H9 (cell line): ENCODE results near the gene CX3CR1. TPM values are rescaled to one million over a fixed set of nuclear protein-coding genes. Genes with fewer than 3 reads are reported as not detected.

Experiments used
- DNase-seq: peaks from one replicate; pipeline ENCODE4 v3.0.0-alpha.2; 2017
- H2AFZ ChIP-seq: one replicate; pipeline ENCODE4 v1.6.1; 2013; ENCODE audit warnings: mild to moderate bottlenecking, low read length, control low read depth, moderate library complexity
- H2AK5ac ChIP-seq: 2 replicates; pipeline ENCODE4 v1.6.1; 2013; ENCODE audit warnings: low read length, control low read depth, mixed read lengths; ENCODE audit not compliant: insufficient read length
- H2BK120ac ChIP-seq: one replicate; pipeline ENCODE4 v1.6.1; 2013; ENCODE audit warnings: low read depth, mild to moderate bottlenecking, low read length, control low read depth, inconsistent platforms; ENCODE audit not compliant: poor library complexity, severe bottlenecking
- H2BK12ac ChIP-seq: 2 replicates; pipeline ENCODE4 v1.6.1; 2013; ENCODE audit warnings: low read length, control low read depth, mixed read lengths, low read depth; ENCODE audit not compliant: insufficient read length
- H2BK15ac ChIP-seq: 2 replicates; pipeline ENCODE4 v1.6.1; 2013; ENCODE audit warnings: low read depth, low read length, control low read depth
- H2BK20ac ChIP-seq: one replicate; pipeline ENCODE4 v1.6.1; 2013; ENCODE audit warnings: low read depth, mild to moderate bottlenecking, low read length, control low read depth, inconsistent platforms; ENCODE audit not compliant: poor library complexity, severe bottlenecking
- H2BK5ac ChIP-seq: 2 replicates; pipeline ENCODE4 v1.6.1; 2013; ENCODE audit warnings: low read length, control low read depth, mixed read lengths; ENCODE audit not compliant: insufficient read length
- H3K14ac ChIP-seq: 2 replicates; pipeline ENCODE4 v1.6.1; 2013; ENCODE audit warnings: low read length, control low read depth; ENCODE audit not compliant: insufficient read depth
- H3K18ac ChIP-seq: 2 replicates; pipeline ENCODE4 v1.6.1; 2013; ENCODE audit warnings: low read depth, mild to moderate bottlenecking, mixed read lengths, low read length, control low read depth; ENCODE audit not compliant: insufficient read length
- H3K23ac ChIP-seq: 2 replicates; pipeline ENCODE4 v1.6.1; 2013; ENCODE audit warnings: low read length, control low read depth, mixed read lengths, low read depth; ENCODE audit not compliant: insufficient read length
- H3K23me2 ChIP-seq: 2 replicates; pipeline ENCODE4 v1.6.1; 2013; ENCODE audit warnings: low read depth, mild to moderate bottlenecking, mixed read lengths, low read length, control low read depth; ENCODE audit not compliant: insufficient read length, poor library complexity, severe bottlenecking
- H3K27ac ChIP-seq: 2 replicates; pipeline ENCODE4 v1.5.1; 2013; ENCODE audit warnings: low read length, control low read depth, mixed read lengths, low read depth; ENCODE audit not compliant: insufficient read length
- H3K27me3 ChIP-seq: 2 replicates; pipeline ENCODE4 v1.6.1; 2013; ENCODE audit warnings: low read length, control low read depth, inconsistent platforms; ENCODE audit not compliant: insufficient read depth
- H3K4ac ChIP-seq: 2 replicates; pipeline ENCODE4 v1.6.1; 2013; ENCODE audit warnings: low read depth, mild to moderate bottlenecking, control low read depth, inconsistent platforms, low read length, moderate library complexity
- H3K4me1 ChIP-seq: 2 replicates; pipeline ENCODE4 v1.6.1; 2013; ENCODE audit warnings: low read length, control low read depth, inconsistent platforms; ENCODE audit not compliant: insufficient read depth
- H3K4me2 ChIP-seq: 2 replicates; pipeline ENCODE4 v1.6.1; 2013; ENCODE audit warnings: low read length, control low read depth, mixed read lengths; ENCODE audit not compliant: insufficient read length, insufficient read depth
- H3K56ac ChIP-seq: 2 replicates; pipeline ENCODE4 v1.6.1; 2013; ENCODE audit warnings: low read depth, mild to moderate bottlenecking, mixed read lengths, low read length, control low read depth; ENCODE audit not compliant: insufficient read length
- H3K79me1 ChIP-seq: 2 replicates; pipeline ENCODE4 v1.6.1; 2013; ENCODE audit warnings: low read depth, mild to moderate bottlenecking, moderate library complexity, low read length, control low read depth, inconsistent platforms; ENCODE audit not compliant: insufficient read depth, poor library complexity, severe bottlenecking
- H3K79me2 ChIP-seq: 2 replicates; pipeline ENCODE4 v1.6.1; 2013; ENCODE audit warnings: low read length, control low read depth, inconsistent platforms; ENCODE audit not compliant: insufficient read depth
- H3K9ac ChIP-seq: 2 replicates; pipeline ENCODE4 v1.6.1; 2013; ENCODE audit warnings: low read length, control low read depth, mixed read lengths; ENCODE audit not compliant: insufficient read length; ENCODE audit errors: extremely low read depth
- H3K9me3 ChIP-seq: one replicate; pipeline ENCODE4 v1.6.1; 2013; ENCODE audit warnings: low read depth, low read length, inconsistent platforms; ENCODE audit not compliant: control insufficient read depth
- H3T11ph ChIP-seq: one replicate; pipeline ENCODE4 v1.6.1; 2013; ENCODE audit warnings: mild to moderate bottlenecking, low read length, control low read depth, inconsistent platforms
- H4K20me1 ChIP-seq: one replicate; pipeline ENCODE4 v1.6.1; 2013; ENCODE audit not compliant: control insufficient read depth, insufficient read length, insufficient read depth
- H4K5ac ChIP-seq: 2 replicates; pipeline ENCODE4 v1.6.1; 2013; ENCODE audit warnings: low read depth, mild to moderate bottlenecking, mixed read lengths, low read length, control low read depth; ENCODE audit not compliant: insufficient read length
- H4K8ac ChIP-seq: replicated peaks from 2 replicates; pipeline ENCODE4 v1.6.1; 2013; ENCODE audit warnings: low read length, control low read depth, mixed read lengths, low read depth; ENCODE audit not compliant: insufficient read length
- H4K91ac ChIP-seq: 2 replicates; pipeline ENCODE4 v1.6.1; 2013; ENCODE audit warnings: low read depth, mild to moderate bottlenecking, moderate library complexity, mixed read lengths, low read length, control low read depth; ENCODE audit not compliant: insufficient read length
- H3K27ac Mint-ChIP-seq, 3 experiments: 2 replicates in 2 of 3; 3 replicates in 1 of 3; pipeline ENCODE4 v1.8.0; 2020 to 2021; ENCODE audit warnings: mixed read lengths in 3 of 3, mild to moderate bottlenecking in 1 of 3, moderate library complexity in 1 of 3
- H3K27me3 Mint-ChIP-seq: 2 replicates; pipeline ENCODE4 v1.8.0; 2021; ENCODE audit warnings: low read depth, mild to moderate bottlenecking, moderate library complexity, mixed read lengths
- H3K36me3 Mint-ChIP-seq, 3 experiments: 2 replicates in 2 of 3; 3 replicates in 1 of 3; pipeline ENCODE4 v1.8.0; 2020 to 2021; ENCODE audit warnings: low read depth in 3 of 3, mixed read lengths in 3 of 3; ENCODE audit not compliant: insufficient read depth in 1 of 3
- H3K4me1 Mint-ChIP-seq, 2 experiments: 2 replicates each; pipeline ENCODE4 v1.8.0; 2020; ENCODE audit warnings: mixed read lengths in 2 of 2
- H3K4me3 Mint-ChIP-seq, 2 experiments: 2 replicates in 1 of 2; 3 replicates in 1 of 2; pipeline ENCODE4 v1.8.0; 2020 to 2021; ENCODE audit warnings: mild to moderate bottlenecking in 2 of 2, mixed read lengths in 2 of 2, moderate library complexity in 1 of 2
- H3K9me3 Mint-ChIP-seq, 2 experiments: 2 replicates in 1 of 2; 3 replicates in 1 of 2; pipeline ENCODE4 v1.8.0; 2020; ENCODE audit warnings: mild to moderate bottlenecking in 2 of 2, mixed read lengths in 2 of 2, moderate library complexity in 1 of 2
- total RNA-seq: library from RNA; stranded (reverse); gene quantifications from 2 replicates; pipeline ENCODE4 v1.2.1, GENCODE V29; 2021
- TF ChIP-seq, protein P1 (sequence below): fragments of 200-600 bp; sonication (generic); conservative IDR thresholded peaks from 3 replicates; pipeline ENCODE4 v1.8.0; 2021; ENCODE audit warnings: antibody characterized with exemption, mild to moderate bottlenecking

CX3CR1 gene
- total RNA-seq, 1 experiment from 2014 or later = not detected

DNA sequence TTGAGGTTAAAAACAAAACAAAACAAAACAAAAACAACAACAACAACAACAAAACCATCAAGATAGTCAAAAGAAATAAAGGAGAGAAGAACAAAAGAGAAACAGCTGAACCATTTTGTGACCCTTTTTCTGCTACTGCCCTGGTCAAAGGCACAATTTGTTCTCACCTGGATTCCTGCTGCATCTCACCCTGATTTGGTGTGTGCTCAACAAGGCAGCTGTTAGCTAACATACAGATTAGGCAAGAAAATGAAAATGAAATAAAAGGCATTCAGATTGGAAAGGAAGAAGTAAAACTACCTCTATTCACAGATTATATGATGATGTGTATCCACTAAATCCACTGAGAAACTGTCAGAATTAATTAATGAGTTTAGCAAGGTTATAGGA lies 58.7 kb downstream of the CX3CR1 start:
- Histone ChIP-seq H2BK120ac (no peak overlapping the region), H3K23ac (no peak overlapping the region), H2BK15ac (no peak overlapping the region), H3K4me2 (no peak overlapping the region), H2AFZ (no peak overlapping the region), H4K5ac (no peak overlapping the region), H3K9ac (no peak overlapping the region), H2BK5ac (no peak overlapping the region), H3K79me2 (no peaks in the 10 kb centered on the region), H3K4ac (no peak overlapping the region), H3K79me1 (no peaks in the 10 kb centered on the region), H3K9me3 (no peaks in the 10 kb centered on the region), H2BK12ac (no peak overlapping the region), H2AK5ac (no peak overlapping the region), H3K4me1 (no peaks in the 10 kb centered on the region), H3K23me2 (no peaks in the 10 kb centered on the region), H3K27me3 (no peaks in the 10 kb centered on the region), H4K91ac (no peak overlapping the region), H4K8ac (no peak overlapping the region), H2BK20ac (no peak overlapping the region), H3K27ac (no peak overlapping the region), H3K18ac (no peak overlapping the region), H3T11ph (no peak overlapping the region), H3K14ac (no peak overlapping the region), H4K20me1 (no peaks in the 10 kb centered on the region), H3K56ac (no peak overlapping the region)
- Mint-ChIP-seq H3K27ac (no peak overlapping the region), H3K9me3 (no peaks in the 10 kb centered on the region), H3K36me3 (no peaks in the 10 kb centered on the region; a peak in 1 of 7 replicates), H3K4me1 (no peaks in the 10 kb centered on the region), H3K4me3 (no peak overlapping the region), H3K27me3 (peaks cover 11% of the 10 kb centered on the region; the same call in 1 of the 2 replicates)
- TF ChIP-seq, protein P1, sequence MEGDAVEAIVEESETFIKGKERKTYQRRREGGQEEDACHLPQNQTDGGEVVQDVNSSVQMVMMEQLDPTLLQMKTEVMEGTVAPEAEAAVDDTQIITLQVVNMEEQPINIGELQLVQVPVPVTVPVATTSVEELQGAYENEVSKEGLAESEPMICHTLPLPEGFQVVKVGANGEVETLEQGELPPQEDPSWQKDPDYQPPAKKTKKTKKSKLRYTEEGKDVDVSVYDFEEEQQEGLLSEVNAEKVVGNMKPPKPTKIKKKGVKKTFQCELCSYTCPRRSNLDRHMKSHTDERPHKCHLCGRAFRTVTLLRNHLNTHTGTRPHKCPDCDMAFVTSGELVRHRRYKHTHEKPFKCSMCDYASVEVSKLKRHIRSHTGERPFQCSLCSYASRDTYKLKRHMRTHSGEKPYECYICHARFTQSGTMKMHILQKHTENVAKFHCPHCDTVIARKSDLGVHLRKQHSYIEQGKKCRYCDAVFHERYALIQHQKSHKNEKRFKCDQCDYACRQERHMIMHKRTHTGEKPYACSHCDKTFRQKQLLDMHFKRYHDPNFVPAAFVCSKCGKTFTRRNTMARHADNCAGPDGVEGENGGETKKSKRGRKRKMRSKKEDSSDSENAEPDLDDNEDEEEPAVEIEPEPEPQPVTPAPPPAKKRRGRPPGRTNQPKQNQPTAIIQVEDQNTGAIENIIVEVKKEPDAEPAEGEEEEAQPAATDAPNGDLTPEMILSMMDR = no peak
- DNase-seq = no peak
